ENCODE measurements around the gene FUT9. TPM values are rescaled to one million over a fixed set of nuclear protein-coding genes. Genes with fewer than 3 reads are reported as not detected.

Gene FUT9
- total and polyA plus RNA-seq, 2 of the 8 experiments (the other 6 are each of a cell fraction or from before 2014, with no cell fraction given) = 0.85 to 4.9 TPM

GRCh38 chr6:96007663-96008062 is 8.1 kb upstream of the FUT9 start:
- POLR2A ChIA-PET (ENCODE audit: partially characterized antibody) = interaction anchor here (2.1 kb wide), 1 partner anchor 7 kb away, joined by 7 read pairs; the partner anchor contains the start of gene FUT9
- FAIRE-seq = no peak
- no peak for TF ChIP-seq BACH1 (IDR thresholded peaks at IDR 0.05; ENCODE audit: low read length)
- TF ChIP-seq, protein P1, sequence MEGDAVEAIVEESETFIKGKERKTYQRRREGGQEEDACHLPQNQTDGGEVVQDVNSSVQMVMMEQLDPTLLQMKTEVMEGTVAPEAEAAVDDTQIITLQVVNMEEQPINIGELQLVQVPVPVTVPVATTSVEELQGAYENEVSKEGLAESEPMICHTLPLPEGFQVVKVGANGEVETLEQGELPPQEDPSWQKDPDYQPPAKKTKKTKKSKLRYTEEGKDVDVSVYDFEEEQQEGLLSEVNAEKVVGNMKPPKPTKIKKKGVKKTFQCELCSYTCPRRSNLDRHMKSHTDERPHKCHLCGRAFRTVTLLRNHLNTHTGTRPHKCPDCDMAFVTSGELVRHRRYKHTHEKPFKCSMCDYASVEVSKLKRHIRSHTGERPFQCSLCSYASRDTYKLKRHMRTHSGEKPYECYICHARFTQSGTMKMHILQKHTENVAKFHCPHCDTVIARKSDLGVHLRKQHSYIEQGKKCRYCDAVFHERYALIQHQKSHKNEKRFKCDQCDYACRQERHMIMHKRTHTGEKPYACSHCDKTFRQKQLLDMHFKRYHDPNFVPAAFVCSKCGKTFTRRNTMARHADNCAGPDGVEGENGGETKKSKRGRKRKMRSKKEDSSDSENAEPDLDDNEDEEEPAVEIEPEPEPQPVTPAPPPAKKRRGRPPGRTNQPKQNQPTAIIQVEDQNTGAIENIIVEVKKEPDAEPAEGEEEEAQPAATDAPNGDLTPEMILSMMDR (IDR thresholded peaks at IDR 0.05; ENCODE audit: control extremely low read depth in 1 of 3, insufficient read depth in 1 of 3, low read depth in 1 of 3, low read length in 3 of 3) = no peak
- Histone ChIP-seq H3K27ac (ENCODE audit: low read depth, low read length) (no peak overlapping the region), H3K9me3 (ENCODE audit: insufficient read depth in 2 of 2, low read depth in 1 of 2, low read length in 1 of 2) (peaks cover 0 to 3% of the 10 kb centered on the region in 2 experiments; a peak in 1 of 4 replicates), H3K23me2 (ENCODE audit: low read depth, low read length) (no peaks in the 10 kb centered on the region), H3K56ac (replicated peaks; ENCODE audit: insufficient read length, low read depth, low read length) (no peak overlapping the region), H4K20me1 (replicated peaks in 1 of 2; ENCODE audit: control insufficient read depth in 1 of 2, insufficient read depth in 2 of 2, low read length in 2 of 2) (no peaks in the 10 kb centered on the region), H3K18ac (ENCODE audit: extremely low read depth, low read length) (no peak overlapping the region), H3K79me1 (ENCODE audit: low read depth, low read length) (no peaks in the 10 kb centered on the region), H3K9ac (replicated peaks in 1 of 4; ENCODE audit: extremely low read depth in 1 of 4, low read depth in 3 of 4, low read length in 3 of 4) (no peak overlapping the region), H3K4ac (replicated peaks; ENCODE audit: insufficient read length, low read depth, low read length) (no peak overlapping the region), H4K5ac (ENCODE audit: insufficient read length, low read depth, low read length) (no peak overlapping the region), H4K91ac (replicated peaks; ENCODE audit: insufficient read length, low read length) (no peak overlapping the region), H4K8ac (ENCODE audit: extremely low read depth, insufficient read depth, low read length) (no peak overlapping the region), H3K4me1 (replicated peaks in 1 of 4; ENCODE audit: control insufficient read depth in 3 of 4, insufficient read depth in 4 of 4, low read length in 3 of 4) (peaks cover 0 to 2% (median 0%) of the 10 kb centered on the region in 4 experiments; a peak in 1 of 7 replicates), H3K4me3 (ENCODE audit: extremely low read depth in 1 of 4, insufficient read depth in 2 of 4, low read depth in 3 of 4, low read length in 4 of 4) (no peak overlapping the region), H2BK12ac (ENCODE audit: low read depth, low read length) (no peak overlapping the region), H3K79me2 (ENCODE audit: control insufficient read depth in 1 of 2, insufficient read depth in 2 of 2, low read length in 2 of 2) (no peaks in the 10 kb centered on the region), H3K27me3 (replicated peaks in 1 of 4; ENCODE audit: control insufficient read depth in 3 of 4, extremely low read depth in 1 of 4, insufficient read depth in 3 of 4, low read length in 3 of 4) (no peaks in the 10 kb centered on the region), H3K14ac (ENCODE audit: insufficient read length) (no peak overlapping the region), H2AFZ (ENCODE audit: low read length) (no peak overlapping the region), H3K36me3 (ENCODE audit: control insufficient read depth in 2 of 4, insufficient read depth in 4 of 4, low read length in 3 of 4) (no peaks in the 10 kb centered on the region), H2BK20ac (ENCODE audit: low read length) (no peak overlapping the region), H3K23ac (ENCODE audit: insufficient read length) (no peak overlapping the region), H2BK5ac (ENCODE audit: low read depth, low read length) (no peak overlapping the region), H2BK120ac (replicated peaks; ENCODE audit: low read depth, low read length) (no peak overlapping the region), H2AK5ac (ENCODE audit: low read depth, low read length) (no peak overlapping the region), H3K4me2 (ENCODE audit: insufficient read depth in 1 of 2, low read depth in 2 of 2, low read length in 2 of 2) (no peak overlapping the region), H2BK15ac (ENCODE audit: low read length) (no peak overlapping the region)
- WGBS, 2 experiments (ENCODE audit: extremely low coverage in 1 of 2, insufficient coverage in 1 of 2, insufficient read length in 1 of 2, insufficient replicate concordance in 2 of 2, low coverage in 1 of 2, low lambda C conversion rate in 2 of 2, missing lambda C conversion rate in 1 of 2) = 84% methylated on average over 2 of the region's 2 CpGs; no CpG with 5 or more reads in 1 of the 2 experiments
- no peak for DNase-seq (ENCODE audit: low read depth in 1 of 2, low spot score in 2 of 2)
- CTCF ChIA-PET (ENCODE audit: partially characterized antibody) = interaction anchor here (1.0 kb wide), 1 partner anchor 80 kb away, joined by 4 read pairs; no protein-coding TSS in a partner anchor
